Upper lobe of left lung (tissue), 6 donors: ENCODE data around the gene PSMG3. TPM values are rescaled to one million over a fixed set of nuclear protein-coding genes. Genes with fewer than 3 reads are reported as not detected.

Experiments
- ATAC-seq, 2 donors: fragments of 200-7000 bp; cut with Tn5 transposase; one replicate each; pipeline ENCODE4 v1.9.1; 2022; ENCODE audit warnings: mild to moderate bottlenecking in 2 of 2, moderate library complexity in 2 of 2; ENCODE audit not compliant: low FRiP score in 2 of 2
- DNase-seq, 2 donors: peaks; one replicate each; pipeline ENCODE4 v3.0.0-alpha.2; 2019 to 2020
- H3K27ac ChIP-seq, 4 donors: fragments of 200-600 bp; sonication (generic); one replicate each; pipeline ENCODE4 v1.5.1; 2016 to 2019
- H3K27me3 ChIP-seq, 4 donors: fragments of 200-600 bp; sonication (generic); one replicate each; pipeline ENCODE4 v1.5.1; 2017 to 2019
- H3K36me3 ChIP-seq, 4 donors: fragments of 200-600 bp; sonication (generic); one replicate each; pipeline ENCODE4 v1.5.1; 2016 to 2019
- H3K4me1 ChIP-seq, 4 donors: fragments of 200-600 bp; sonication (generic); one replicate each; pipeline ENCODE4 v1.5.1; 2018 to 2019
- H3K4me3 ChIP-seq, 4 donors: fragments of 200-600 bp; sonication (generic); one replicate each; pipeline ENCODE4 v1.5.1; 2017 to 2019; ENCODE audit warnings: mild to moderate bottlenecking in 2 of 4, moderate library complexity in 1 of 4
- H3K9me3 ChIP-seq, 4 donors: fragments of 200-600 bp; sonication (generic); one replicate each; pipeline ENCODE4 v1.5.1; 2018 to 2019
- CTCF ChIP-seq, 6 experiments: fragments of 450-650 bp in 4 of 6; fragments of 200-600 bp in 2 of 6; sonication (generic) in 2 of 6; IDR thresholded peaks; one replicate each; pipeline ENCODE4 v1.5.1; 2016 to 2019; ENCODE audit warnings: antibody characterized with exemption in 6 of 6
- EP300 ChIP-seq, 4 donors: sonication (generic); formaldehyde crosslinking; IDR thresholded peaks; one replicate each; pipeline ENCODE4 v1.5.1; 2017; ENCODE audit warnings: antibody characterized with exemption in 4 of 4, control low read depth in 2 of 4
- POLR2A ChIP-seq, 4 donors: fragments of 450-650 bp; IDR thresholded peaks; one replicate each; pipeline ENCODE4 v1.5.1; 2016 to 2017; ENCODE audit warnings: antibody characterized with exemption in 4 of 4, mild to moderate bottlenecking in 2 of 4
- POLR2AphosphoS5 ChIP-seq, 2 donors: sonication (generic); formaldehyde crosslinking; IDR thresholded peaks; one replicate each; pipeline ENCODE4 v1.5.1; 2017; ENCODE audit warnings: antibody characterized with exemption in 2 of 2
- WGBS, 2 donors: methylation state at CpG; one replicate each; pipeline ENCODE4 v1.1.5; 2017 to 2018; 5-methylcytosine and 5-hydroxymethylcytosine counted together
- total RNA-seq, 6 donors: library from RNA; depleted of rRNA in 4 of 6; stranded (reverse); fragments of >200 nt in 4 of 6; gene quantifications; one replicate each; pipeline versions ENCODE4 v1.1.0 to v1.2.1, GENCODE V29; 2016 to 2021
- donor health status: DM: no; HTN: no; CAD: no; lungs with moderate emphysema.
- donor health status: DM: no; HTN: yes; CAD: no; lungs with severe emphysema.

The PSMG3 gene
- total RNA-seq, 6 donors from 2014 or later, result 19.0 to 53.1 (median 21.6) TPM

GRCh38 chr7:1566687-1567048 lies 3.2 kb downstream of the PSMG3 start:
- no peaks in the 10 kb centered on the region for H3K27me3 ChIP-seq
- H3K4me1 ChIP-seq, result peaks cover 18 to 34% (median 24%) of the 10 kb centered on the region in 4 donors
- ATAC-seq (no peak), DNase-seq (peak in 1 of 2 donors; percentile 50)
- no peak overlapping the region for H3K4me3 ChIP-seq
- H3K36me3 ChIP-seq, result peaks cover 0 to 25% (median 12%) of the 10 kb centered on the region in 4 donors
- H3K27ac ChIP-seq, result no peak overlapping the region
- TF ChIP-seq POLR2AphosphoS5 (IDR thresholded peaks at IDR 0.05) (no peak), POLR2A (IDR thresholded peaks at IDR 0.05) (no peak), EP300 (IDR thresholded peaks at IDR 0.05) (no peak), CTCF (IDR thresholded peaks at IDR 0.05) (no peak)
- no peaks in the 10 kb centered on the region for H3K9me3 ChIP-seq
- WGBS, 2 donors, result 90 to 92% methylated on average over 12 to 13 of the region's 13 CpGs

GRCh38 chr7:1564603-1565022 lies 5.2 kb downstream of the PSMG3 start:
- Histone ChIP-seq H3K9me3 (no peaks in the 10 kb centered on the region), H3K27ac (no peak overlapping the region), H3K36me3 (peaks cover 0 to 25% (median 12%) of the 10 kb centered on the region in 4 donors), H3K4me3 (no peak overlapping the region), H3K27me3 (no peaks in the 10 kb centered on the region), H3K4me1 (peaks cover 12 to 22% (median 15%) of the 10 kb centered on the region in 4 donors)
- ATAC-seq (no peak), DNase-seq (peak in 1 of 2 donors; percentile 44)
- 70 to 77% methylated on average over 16 to 23 of the region's 23 CpGs for WGBS, 2 donors
- TF ChIP-seq POLR2AphosphoS5 (IDR thresholded peaks at IDR 0.05) (no peak), CTCF (IDR thresholded peaks at IDR 0.05) (no peak), EP300 (IDR thresholded peaks at IDR 0.05) (no peak), POLR2A (IDR thresholded peaks at IDR 0.05) (no peak)

GRCh38 chr7:1563981-1564602 lies 5.7 kb downstream of the PSMG3 start:
- Histone ChIP-seq H3K36me3 (peaks cover 0 to 25% (median 12%) of the 10 kb centered on the region in 4 donors), H3K27me3 (no peaks in the 10 kb centered on the region), H3K4me1 (peaks cover 9 to 22% (median 11%) of the 10 kb centered on the region in 4 donors), H3K9me3 (no peaks in the 10 kb centered on the region), H3K27ac (no peak overlapping the region), H3K4me3 (no peak overlapping the region)
- DNase-seq (peak in 1 of 2 donors; percentile 33), ATAC-seq (no peak)
- WGBS, 2 donors, result 84 to 90% methylated on average over 15 of the region's 15 CpGs
- TF ChIP-seq EP300 (IDR thresholded peaks at IDR 0.05), result no peak

- Histone ChIP-seq H3K4me3 (no peak overlapping the region), H3K27me3 (no peaks in the 10 kb centered on the region), H3K36me3 (peaks cover 0 to 19% (median 9%) of the 10 kb centered on the region in 4 donors), H3K4me1 (peaks cover 0 to 11% (median 0%) of the 10 kb centered on the region in 4 donors), H3K27ac (no peak overlapping the region), H3K9me3 (no peaks in the 10 kb centered on the region)
- peak in 1 of 2 donors; percentile 72 for DNase-seq
- WGBS, 2 donors, result 77 to 80% methylated on average over 11 to 18 of the region's 18 CpGs
- ATAC-seq, result no peak
- TF ChIP-seq CTCF (IDR thresholded peaks at IDR 0.05) (no peak), EP300 (IDR thresholded peaks at IDR 0.05) (no peak), POLR2AphosphoS5 (IDR thresholded peaks at IDR 0.05) (no peak), POLR2A (IDR thresholded peaks at IDR 0.05) (no peak)
These were observed 7.2 kb downstream of the PSMG3 start for GRCh38 chr7:1562597-1563051.

GRCh38 chr7:1562116-1562515 lies 7.7 kb downstream of the PSMG3 start:
- 63 to 68% methylated on average over 14 to 16 of the region's 16 CpGs for WGBS, 2 donors
- Histone ChIP-seq H3K4me1 (peaks cover 0 to 9% (median 0%) of the 10 kb centered on the region in 4 donors), H3K9me3 (no peaks in the 10 kb centered on the region), H3K27me3 (no peaks in the 10 kb centered on the region), H3K4me3 (no peak overlapping the region), H3K27ac (no peak overlapping the region), H3K36me3 (peaks cover 0 to 14% (median 7%) of the 10 kb centered on the region in 4 donors)
- ATAC-seq, result no peak
- DNase-seq, result no peak
- TF ChIP-seq EP300 (IDR thresholded peaks at IDR 0.05) (no peak), POLR2AphosphoS5 (IDR thresholded peaks at IDR 0.05) (no peak), CTCF (IDR thresholded peaks at IDR 0.05) (no peak), POLR2A (IDR thresholded peaks at IDR 0.05) (no peak)
